Pancreas (tissue), 10 donors: ENCODE measurements around the gene CDH22. TPM values are rescaled to one million over a fixed set of nuclear protein-coding genes. Genes with fewer than 3 reads are reported as not detected.

Experiments
- ATAC-seq, 4 donors: fragments of 200-7000 bp; cut with Tn5 transposase; one replicate each; pipeline versions ENCODE4 v1.8.0 to v1.9.1; 2020; ENCODE audit warnings: mild to moderate bottlenecking in 4 of 4, moderate library complexity in 4 of 4
- DNase-seq, 6 donors: peaks; one replicate each; pipeline ENCODE4 v3.0.0-alpha.2; 2020
- FAIRE-seq: peaks from 2 replicates; lab custom pipeline; 2012; peaks lifted over from hg19 to GRCh38; lab: Jason Lieb, UNC
- H3K27ac ChIP-seq, 4 donors: fragments of 200-600 bp; sonication (generic); 1 replicate in 3 of 4; 2 replicates in 1 of 4; pipeline versions ENCODE4 v1.5.0 to v1.8.0; 2020
- H3K27me3 ChIP-seq, 4 donors: fragments of 200-600 bp; one replicate each; pipeline ENCODE4 v1.8.0; 2021
- H3K36me3 ChIP-seq, 3 donors: fragments of 200-600 bp; sonication (generic) in 1 of 3; one replicate each; pipeline versions ENCODE4 v1.5.0 to v1.8.0; 2020 to 2021
- H3K4me1 ChIP-seq, 3 donors: fragments of 200-600 bp; one replicate each; pipeline ENCODE4 v1.8.0; 2021
- H3K4me3 ChIP-seq, 4 donors: fragments of 200-600 bp; sonication (generic) in 2 of 4; one replicate each; pipeline versions ENCODE4 v1.5.0 to v1.8.0; 2020 to 2021
- H3K9me3 ChIP-seq, 4 donors: fragments of 200-600 bp; one replicate each; pipeline ENCODE4 v1.8.0; 2021
- CTCF ChIP-seq, 4 donors: fragments of 200-600 bp; sonication (generic) in 3 of 4; IDR thresholded peaks; one replicate each; pipeline versions ENCODE4 v1.5.0 to v1.8.0; 2021; ENCODE audit warnings: antibody characterized with exemption in 4 of 4
- WGBS, 2 donors: extraction: QIAGEN DNeasy Blood & Tissue Kit; methylation state at CpG; one replicate each; pipeline ENCODE4 v1.1.7; 2013; 5-methylcytosine and 5-hydroxymethylcytosine counted together
- intact Hi-C, 3 donors: fragments of 100-400 bp; cut with DNase I; formaldehyde crosslinking; loops; one replicate each; pipeline versions ENCODE4 v1.11.1 to v1.14.2; 2022
- polyA plus RNA-seq, 2 donors: library from polyadenylated mRNA; stranded (reverse); fragments of 200-250 nt; gene quantifications; one replicate each; pipeline ENCODE4 v1.2.3, GENCODE V29; 2013
- total RNA-seq, 6 donors: library from RNA; stranded (reverse); fragmentation: NEBNext Ultra II Directional in 4 of 6; extraction: Animal tissue kit (Norgen Biotek cat#: 25700) in 4 of 6; gene quantifications; one replicate each; pipeline versions ENCODE4 v1.2.1 to v1.2.4, GENCODE V29; 2021 to 2023
- donor health status: healthy with polysubstance abuse.
- donor health status: DM: no; HTN: no; CAD: no; lungs with moderate emphysema.
- donor health status: DM: no; HTN: no; CAD: no.
- donor health status: control.
- donor health status: control.
- donor health status: Bipolar disorder and iron deficiency.
- donor health status: DM: yes; HTN: yes; CAD: no.
- donor health status: DM: no; HTN: no; CAD: no.
- donor health status: DM: no; HTN: no; CAD: no.
- donor health status: DM: yes; HTN: yes; CAD: no.

Gene CDH22
- total and polyA plus RNA-seq, 8 donors: 0.97 to 11.9 (median 3.3) TPM

GRCh38 chr20:46354920-46355654 lies 46.8 kb upstream of the CDH22 start:
- peaks cover 0 to 3% (median 0%) of the 10 kb centered on the region in 3 donors for H3K4me1 ChIP-seq

GRCh38 chr20:46354207-46354555 lies 45.9 kb upstream of the CDH22 start:
- ATAC-seq (no peak), DNase-seq (no peak), FAIRE-seq (no peak)
- 83 to 92% methylated on average over 4 of the region's 4 CpGs for WGBS, 2 donors
- intact Hi-C loops: no loop called here
- peaks cover 0 to 23% (median 3%) of the 10 kb centered on the region in 3 donors for H3K36me3 ChIP-seq
- H3K27ac ChIP-seq: no peak overlapping the region
- H3K4me1 ChIP-seq: no peaks in the 10 kb centered on the region
- no peak for TF ChIP-seq CTCF (IDR thresholded peaks at IDR 0.05)
- no peaks in the 10 kb centered on the region for H3K27me3 ChIP-seq
- no peaks in the 10 kb centered on the region for H3K9me3 ChIP-seq
- no peak overlapping the region for H3K4me3 ChIP-seq

More at GRCh38 chr20:46354920-46355654, 46.8 kb upstream of the CDH22 start:
- DNase-seq (no peak), ATAC-seq (no peak), FAIRE-seq (no peak)
- WGBS, 2 donors: 89 to 93% methylated on average over 20 of the region's 20 CpGs
- H3K9me3 ChIP-seq: no peaks in the 10 kb centered on the region
- peaks cover 0 to 23% (median 3%) of the 10 kb centered on the region in 3 donors for H3K36me3 ChIP-seq
- H3K27ac ChIP-seq: no peak overlapping the region
- H3K4me3 ChIP-seq: no peak overlapping the region
- TF ChIP-seq CTCF (IDR thresholded peaks at IDR 0.05): no peak
- intact Hi-C loops: no loop called here
- H3K27me3 ChIP-seq: no peaks in the 10 kb centered on the region

- no peak for FAIRE-seq
- no peak for TF ChIP-seq CTCF (IDR thresholded peaks at IDR 0.05)
- H3K36me3 ChIP-seq: peaks cover 0 to 23% (median 3%) of the 10 kb centered on the region in 3 donors
- no peak overlapping the region for H3K4me3 ChIP-seq
- DNase-seq: no peak
- intact Hi-C loops: no loop called here
- H3K4me1 ChIP-seq: no peaks in the 10 kb centered on the region
- H3K27ac ChIP-seq: no peak overlapping the region
- H3K27me3 ChIP-seq: no peaks in the 10 kb centered on the region
- WGBS, 2 donors: 77 to 85% methylated on average over 14 of the region's 14 CpGs
- ATAC-seq: no peak
- no peaks in the 10 kb centered on the region for H3K9me3 ChIP-seq
Measured at GRCh38 chr20:46353500-46354206, 45.4 kb upstream of the CDH22 start.

GRCh38 chr20:46352370-46352938 lies 44.2 kb upstream of the CDH22 start:
- peaks cover 0 to 19% (median 3%) of the 10 kb centered on the region in 3 donors for H3K36me3 ChIP-seq
- ATAC-seq (no peak), DNase-seq (no peak), FAIRE-seq (no peak)
- TF ChIP-seq CTCF (IDR thresholded peaks at IDR 0.05): no peak
- intact Hi-C loops: no loop called here
- 87 to 89% methylated on average over 18 of the region's 18 CpGs for WGBS, 2 donors
- no peak overlapping the region for H3K27ac ChIP-seq
- H3K27me3 ChIP-seq: no peaks in the 10 kb centered on the region
- no peaks in the 10 kb centered on the region for H3K9me3 ChIP-seq
- no peak overlapping the region for H3K4me3 ChIP-seq
- no peaks in the 10 kb centered on the region for H3K4me1 ChIP-seq
